Endometrium (tissue), 2 donors: Measurements from ENCODE around the gene AUTS2.

Source experiments
- FAIRE-seq: peaks from 2 replicates; lab custom pipeline; 2012; peaks lifted over from hg19 to GRCh38; lab: Jason Lieb, UNC
- donor health status: control.
- donor health status: control.

Gene AUTS2

GRCh38 chr7:69857014-69857413, 258.7 kb downstream of the AUTS2 start:
- FAIRE-seq, result no peak

DNA sequence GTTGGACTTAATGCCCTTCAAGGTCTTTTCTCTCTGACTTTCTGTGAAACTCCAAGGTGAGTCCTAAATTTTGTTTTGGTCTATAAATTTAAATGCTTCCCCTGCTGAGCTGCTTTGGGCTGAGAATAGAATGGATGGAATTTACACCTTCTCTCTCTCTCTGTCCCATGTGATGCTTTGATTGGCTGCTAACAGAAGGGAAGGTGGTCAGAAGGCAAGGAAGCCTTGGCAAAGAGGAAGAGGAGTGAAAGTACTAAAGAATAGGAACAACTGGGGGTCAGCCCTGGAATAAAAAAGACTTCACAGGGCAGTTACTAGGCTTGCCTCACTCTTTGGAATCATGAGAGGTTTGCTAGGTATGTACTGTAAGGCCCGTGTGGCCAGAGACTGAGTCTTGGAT, 260.2 kb downstream of the AUTS2 start:
- FAIRE-seq, result no peak

DNA sequence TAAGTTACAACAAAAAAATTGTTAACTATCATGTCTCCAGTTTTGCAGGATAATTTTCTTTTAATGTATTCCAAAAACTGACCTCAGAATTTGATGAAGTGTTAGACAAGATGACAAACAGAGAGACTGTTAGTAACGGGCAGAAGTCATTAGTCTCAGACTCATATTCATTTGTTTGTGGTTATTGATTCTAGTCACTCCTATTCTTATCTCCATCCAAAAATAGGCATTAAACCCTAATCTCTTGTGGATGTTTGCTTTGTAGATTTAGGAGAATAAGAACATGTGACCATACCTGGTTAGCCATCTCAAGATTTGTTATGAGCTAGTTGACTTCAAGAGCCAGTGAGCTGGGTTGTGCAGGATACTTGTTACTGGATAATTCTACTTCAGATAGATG, 261.1 kb downstream of the AUTS2 start:
- no peak for FAIRE-seq

DNA sequence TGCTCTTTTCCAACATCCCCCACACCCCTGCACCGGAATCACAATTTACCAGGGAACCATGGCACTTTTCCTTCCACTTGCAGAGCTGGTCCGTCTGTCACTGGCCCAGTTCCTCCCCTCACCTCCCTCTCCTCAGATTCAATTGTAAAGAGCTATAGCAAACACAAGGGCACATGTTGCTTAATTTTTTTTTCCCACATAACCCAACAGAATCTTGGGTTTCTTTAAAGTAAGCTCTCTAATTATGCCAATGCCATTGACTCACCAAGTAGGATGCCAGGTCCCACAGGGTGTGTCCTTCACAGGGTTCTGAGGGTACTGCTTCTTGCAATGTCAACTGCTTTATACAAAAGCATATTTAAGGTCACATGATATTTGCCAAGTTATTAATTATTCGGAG, 262.2 kb downstream of the AUTS2 start:
- FAIRE-seq, result no peak

DNA sequence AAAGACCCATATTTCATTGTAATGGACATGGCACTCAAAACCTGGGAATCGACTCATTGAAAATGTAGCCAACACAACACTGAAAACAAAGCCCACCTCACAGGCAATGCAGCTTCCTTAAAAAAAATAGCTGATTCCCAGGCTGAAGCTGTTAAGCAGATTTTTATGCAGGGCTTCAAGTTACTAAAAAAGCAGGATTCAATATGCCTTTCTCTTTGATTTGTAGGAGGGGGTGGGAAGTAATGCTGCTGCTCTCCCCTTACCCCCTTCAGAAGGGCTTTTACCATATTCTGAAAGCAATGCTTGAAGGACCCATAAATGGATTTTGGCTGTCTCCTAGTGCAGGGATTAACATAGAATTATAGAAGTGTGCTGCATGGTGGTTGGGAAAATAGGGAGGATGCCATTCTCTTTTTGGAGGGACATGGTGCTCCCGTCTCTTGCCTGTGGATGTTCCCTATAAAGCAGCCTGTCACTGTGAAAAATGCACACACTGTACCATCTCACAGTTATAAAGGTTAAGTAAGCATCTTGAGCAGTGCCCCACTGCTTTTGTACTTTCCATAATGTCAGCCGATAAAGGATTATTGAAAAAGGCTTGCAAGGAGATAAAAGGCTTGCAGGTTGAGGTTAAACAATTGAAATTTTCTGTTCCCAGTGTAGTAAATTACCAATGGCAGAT, 262.8 kb downstream of the AUTS2 start:
- no peak for FAIRE-seq

DNA sequence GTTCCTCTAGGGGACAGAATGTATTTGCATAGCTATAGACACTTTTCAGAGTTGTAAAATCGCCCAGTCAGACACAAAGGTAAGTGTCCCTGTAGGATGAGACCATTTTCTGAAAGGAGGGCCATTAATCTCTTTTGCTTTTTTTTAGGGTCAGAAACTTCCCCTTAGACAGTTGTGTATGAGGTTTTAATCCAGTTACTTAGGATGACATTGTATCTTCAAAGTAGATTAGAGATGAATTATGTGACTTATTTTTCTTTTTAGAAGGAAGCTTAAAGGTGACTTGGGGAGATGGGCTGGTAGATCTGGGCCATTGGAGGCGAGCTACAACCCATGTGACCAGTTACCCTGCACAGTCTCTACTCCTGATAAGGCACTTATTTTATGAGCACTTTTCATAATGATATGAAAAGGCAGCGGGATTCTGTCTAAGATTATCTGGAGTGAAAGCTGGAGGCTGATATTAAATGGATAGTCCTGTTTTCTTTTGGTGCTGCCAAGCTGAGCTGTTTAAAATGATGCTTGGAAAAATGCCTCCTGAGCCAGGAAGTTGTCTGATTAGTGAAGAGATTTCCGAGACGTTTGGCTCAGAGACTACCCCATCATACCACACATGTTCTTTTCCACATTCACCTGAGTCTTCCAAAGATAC, 264.3 kb downstream of the AUTS2 start:
- no peak for FAIRE-seq

GRCh38 chr7:69864274-69864673, 266.0 kb downstream of the AUTS2 start:
- no peak for FAIRE-seq

GRCh38 chr7:69864822-69865221, 266.5 kb downstream of the AUTS2 start:
- FAIRE-seq, result no peak

GRCh38 chr7:69868921-69869320, 270.6 kb downstream of the AUTS2 start:
- no peak for FAIRE-seq

DNA sequence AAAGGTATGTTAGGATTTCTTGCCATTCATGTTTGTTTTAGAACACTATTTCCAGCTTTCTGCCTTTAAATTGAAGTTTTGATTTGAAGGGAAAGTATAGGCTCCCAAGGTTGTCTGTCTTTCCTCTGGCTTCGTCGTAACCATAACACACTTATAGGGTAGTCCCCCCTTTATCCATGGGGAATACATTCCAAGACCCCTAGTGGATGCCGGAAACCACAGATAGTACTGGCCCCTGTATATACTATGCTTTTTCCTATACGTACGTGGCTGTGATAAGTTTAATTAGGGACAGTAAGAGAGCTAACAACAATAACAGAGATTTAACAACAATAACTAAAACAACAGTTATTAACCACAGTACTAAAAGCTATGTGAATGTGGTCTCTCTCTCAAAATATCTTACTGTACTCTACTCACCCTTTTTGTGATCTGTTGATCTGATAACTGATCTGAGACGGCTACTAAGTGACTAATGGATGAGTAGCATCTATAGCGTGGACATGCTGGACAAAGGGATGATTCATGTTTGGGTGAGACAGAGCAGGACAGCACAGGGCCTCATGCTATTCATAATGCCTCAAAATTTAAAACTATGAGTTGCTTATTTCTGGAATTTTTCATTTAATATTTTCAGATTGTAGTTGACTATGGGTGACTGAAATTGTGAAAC, 273.1 kb downstream of the AUTS2 start:
- no peak for FAIRE-seq

GRCh38 chr7:69871886-69872569, 273.8 kb downstream of the AUTS2 start:
- no peak for FAIRE-seq

DNA sequence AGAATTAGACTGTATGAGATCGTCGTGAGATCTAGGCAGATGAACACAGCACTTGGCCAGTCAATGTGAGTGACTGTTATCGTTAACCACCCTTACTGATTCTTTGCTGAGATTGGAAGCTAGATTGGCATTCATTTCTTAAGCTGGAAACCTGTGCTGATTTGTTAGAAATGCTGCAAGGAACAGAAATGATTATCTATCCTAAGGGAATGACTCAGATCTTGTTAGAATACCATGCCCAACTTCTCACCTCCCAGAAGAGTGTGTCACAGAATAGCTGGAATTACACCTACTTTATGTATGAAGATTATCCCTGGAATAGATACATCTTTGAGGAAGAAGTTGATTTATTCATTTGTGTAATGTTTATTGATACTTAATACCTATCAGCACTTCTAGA, 275.2 kb downstream of the AUTS2 start:
- FAIRE-seq, result no peak

DNA sequence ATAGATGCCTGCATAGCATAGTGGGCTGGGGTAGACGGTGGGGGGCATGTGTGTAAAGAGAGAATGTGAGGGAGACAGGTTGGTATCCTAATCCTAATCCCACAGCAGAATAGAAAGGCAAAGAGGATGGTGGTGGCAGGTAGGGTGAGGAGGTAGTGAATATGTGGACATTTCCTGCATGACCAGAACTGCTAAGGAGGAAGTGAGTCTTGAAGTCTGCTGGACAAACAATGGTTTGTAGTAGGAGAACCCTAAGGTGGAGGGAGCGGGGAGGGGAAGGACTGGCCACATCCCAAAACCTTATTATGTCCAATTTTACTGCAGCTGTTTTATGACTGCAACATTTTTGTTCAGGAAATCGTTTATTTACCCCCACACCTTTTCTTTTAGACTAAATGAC, 279.7 kb downstream of the AUTS2 start:
- no peak for FAIRE-seq

DNA sequence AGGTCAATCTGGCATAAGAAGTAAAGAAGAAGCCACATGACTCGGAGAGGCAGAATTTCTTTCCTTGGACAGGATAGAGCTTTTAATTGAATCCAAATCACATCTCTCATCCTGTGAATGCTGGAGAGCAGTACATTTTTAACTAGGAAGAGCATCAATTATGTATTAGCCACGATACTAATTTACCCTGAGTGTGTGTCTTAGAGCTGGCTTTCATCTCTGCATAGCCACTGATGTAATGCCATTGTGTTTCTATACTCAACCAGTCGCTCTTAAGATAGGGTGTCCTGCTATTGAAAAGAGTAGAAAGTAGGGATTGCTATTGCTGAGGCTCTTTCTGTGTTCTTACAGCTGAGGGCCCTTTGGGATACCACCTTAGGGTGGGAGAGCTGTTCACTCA, 280.3 kb downstream of the AUTS2 start:
- no peak for FAIRE-seq

DNA sequence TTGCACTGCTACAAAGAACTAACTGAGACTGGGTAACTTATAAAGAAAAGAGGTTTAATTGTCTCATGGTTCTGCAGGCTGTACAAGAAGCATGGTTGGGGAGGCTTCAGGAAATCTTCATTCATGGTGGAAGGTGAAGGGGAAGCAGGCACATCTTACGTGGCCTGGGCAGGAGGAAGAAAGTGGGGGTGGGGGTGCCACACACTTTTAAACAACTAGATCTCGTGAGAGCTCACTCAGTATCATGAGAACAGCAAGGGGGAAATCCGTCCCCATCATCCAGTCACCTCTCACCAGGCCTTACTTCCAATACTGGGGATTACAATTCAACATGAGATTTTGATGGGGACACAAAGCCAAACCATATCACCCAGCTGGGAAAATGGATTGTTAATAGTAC, 281.7 kb downstream of the AUTS2 start:
- FAIRE-seq, result no peak

- no peak for FAIRE-seq
These were observed 282.6 kb downstream of the AUTS2 start for GRCh38 chr7:69880840-69881239.

GRCh38 chr7:69882269-69882668, 284.0 kb downstream of the AUTS2 start:
- FAIRE-seq, result no peak

DNA sequence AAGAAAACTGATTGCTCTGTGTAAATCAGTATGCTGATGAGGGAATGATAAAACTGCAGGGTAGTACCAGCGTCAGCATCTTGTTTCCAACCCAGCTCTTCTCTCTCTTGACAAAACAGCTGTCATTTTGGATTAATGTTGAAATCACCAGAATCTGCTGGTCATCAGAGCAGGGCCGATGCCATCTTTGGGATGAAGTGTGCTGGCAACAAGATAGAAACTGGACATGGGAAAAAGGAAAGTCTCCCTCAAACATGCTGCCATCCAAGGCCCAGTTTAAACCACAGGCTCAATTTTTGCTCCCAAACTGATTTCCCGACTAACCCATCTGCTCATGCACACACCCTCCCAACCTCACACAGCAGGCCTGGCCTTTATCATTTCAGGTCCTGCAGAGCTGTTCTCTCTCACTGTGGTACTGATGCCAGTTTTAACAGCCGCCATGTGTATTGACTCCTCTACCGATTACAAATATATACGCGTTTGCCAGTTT, 285.2 kb downstream of the AUTS2 start:
- FAIRE-seq, result no peak

DNA sequence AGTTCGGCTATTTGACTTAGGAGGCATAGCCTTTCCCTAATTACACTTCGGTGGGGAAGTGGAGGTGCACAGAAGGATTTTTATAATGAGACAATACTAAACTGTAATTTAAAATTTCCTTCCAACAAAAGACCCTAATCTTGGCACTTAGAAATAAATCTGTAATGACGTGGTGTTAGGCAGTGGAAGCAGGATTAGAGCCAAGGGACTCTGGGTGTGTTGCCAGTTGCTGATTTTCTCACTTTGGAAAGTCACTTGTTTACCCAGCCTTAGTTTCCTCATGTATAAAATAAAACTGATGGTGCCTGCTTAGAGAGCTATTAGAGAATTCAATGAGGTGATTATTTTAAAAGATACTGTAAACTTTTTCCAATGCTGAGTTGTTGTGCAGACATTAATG, 287.2 kb downstream of the AUTS2 start:
- no peak for FAIRE-seq

DNA sequence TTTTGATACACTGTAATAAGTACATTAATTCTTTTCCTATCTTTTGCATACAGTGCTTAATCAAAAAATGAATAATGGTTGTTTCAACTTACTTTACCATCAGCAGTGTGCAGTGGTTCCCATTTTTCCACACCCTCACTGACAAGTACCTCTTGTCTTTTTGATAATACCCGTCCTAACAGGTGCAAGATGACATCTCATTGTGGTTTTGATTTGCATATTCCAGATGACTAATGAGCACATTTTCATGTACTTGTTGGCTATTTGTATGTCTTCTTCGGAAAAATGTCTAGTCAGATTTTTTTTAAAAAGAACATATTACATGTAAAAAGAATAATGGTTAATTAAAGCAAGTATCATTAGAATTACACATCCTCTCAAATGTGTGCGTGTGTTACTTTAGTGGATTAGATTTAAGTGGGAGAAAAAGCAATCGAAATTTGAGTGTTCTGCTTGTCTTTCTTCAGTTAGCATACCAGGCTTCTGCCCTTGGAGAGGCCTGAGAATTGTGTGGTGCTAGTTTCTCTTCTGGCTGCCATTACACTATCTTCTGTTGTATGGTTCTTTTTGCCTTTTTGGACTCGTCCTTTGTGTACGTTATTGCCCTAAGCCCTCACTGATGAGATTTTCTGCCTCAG, 291.2 kb downstream of the AUTS2 start:
- no peak for FAIRE-seq

- FAIRE-seq, result no peak
These were observed 291.7 kb downstream of the AUTS2 start for GRCh38 chr7:69889976-69890351.

DNA sequence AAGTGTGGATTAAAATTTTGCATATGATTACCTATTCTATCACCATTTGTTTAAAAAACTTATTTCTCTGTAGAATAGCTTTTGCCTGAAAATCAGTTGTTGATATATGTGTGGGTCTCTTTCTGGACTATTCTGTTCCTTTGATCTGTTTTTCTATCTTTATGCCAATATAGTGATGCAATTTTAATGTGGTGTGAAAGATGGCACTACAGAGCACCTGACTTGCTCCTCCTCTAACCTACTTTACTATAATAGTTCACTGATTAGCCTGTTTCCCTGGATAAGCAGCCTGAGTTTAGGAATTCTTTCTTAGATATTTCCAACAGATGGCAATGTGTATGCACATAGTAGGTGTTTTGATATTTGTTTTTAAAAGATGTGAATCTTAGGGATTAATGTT, 294.5 kb downstream of the AUTS2 start:
- FAIRE-seq, result no peak
